Smooth muscle cell (in vitro differentiated cells): Measurements from ENCODE around the gene SLC16A2. TPM values are rescaled to one million over a fixed set of nuclear protein-coding genes. Genes with fewer than 3 reads are reported as not detected.

Experiments
- DNase-seq: peaks from one replicate; lab custom pipeline; 2025; ENCODE audit not compliant: unreplicated experiment; lab: John Stamatoyannopoulos, UW
- H2AFZ ChIP-seq: fragments of 200-600 bp; sonication (generic); 2 replicates; pipeline ENCODE4 v1.6.0; 2016; ENCODE audit warnings: antibody characterized with exemption, low read depth, mild to moderate bottlenecking
- H3F3A ChIP-seq: fragments of 200-600 bp; sonication (generic); 2 replicates; pipeline ENCODE4 v1.6.0; 2017; ENCODE audit warnings: antibody characterized with exemption, low read depth
- H3K27ac ChIP-seq: fragments of 200-600 bp; sonication (generic); 2 replicates; pipeline ENCODE4 v1.5.1; 2016; ENCODE audit warnings: low read depth, mild to moderate bottlenecking
- H3K27me3 ChIP-seq: fragments of 200-600 bp; sonication (generic); 2 replicates; pipeline ENCODE4 v1.6.1; 2016; ENCODE audit warnings: low read depth, mild to moderate bottlenecking
- H3K36me3 ChIP-seq: fragments of 200-600 bp; sonication (generic); 2 replicates; pipeline ENCODE4 v1.5.1; 2016; ENCODE audit warnings: low read depth
- H3K4me1 ChIP-seq: fragments of 200-600 bp; sonication (generic); 2 replicates; pipeline ENCODE4 v1.5.1; 2016; ENCODE audit warnings: low read depth
- H3K4me2 ChIP-seq: fragments of 200-600 bp; sonication (generic); 2 replicates; pipeline ENCODE4 v1.6.0; 2016; ENCODE audit warnings: mild to moderate bottlenecking
- H3K4me3 ChIP-seq: fragments of 200-600 bp; sonication (generic); 2 replicates; pipeline ENCODE4 v1.5.1; 2016; ENCODE audit warnings: mild to moderate bottlenecking
- H3K79me2 ChIP-seq: fragments of 200-600 bp; sonication (generic); 2 replicates; pipeline ENCODE4 v1.6.0; 2016; ENCODE audit warnings: low read depth, mild to moderate bottlenecking
- H3K9ac ChIP-seq: fragments of 200-600 bp; sonication (generic); 2 replicates; pipeline ENCODE4 v1.6.0; 2016; ENCODE audit warnings: low read depth
- H3K9me3 ChIP-seq: fragments of 200-600 bp; sonication (generic); replicated peaks from 2 replicates; pipeline ENCODE4 v1.5.1; 2016; ENCODE audit warnings: low read depth
- H4K20me1 ChIP-seq: fragments of 200-600 bp; sonication (generic); 2 replicates; pipeline ENCODE4 v1.6.0; 2016; ENCODE audit warnings: low read depth
- CTCF ChIP-seq: fragments of 200-600 bp; sonication (generic); IDR thresholded peaks from 2 replicates; pipeline ENCODE4 v1.5.1; 2017; ENCODE audit warnings: borderline replicate concordance, mild to moderate bottlenecking, antibody characterized with exemption; ENCODE audit not compliant: insufficient read depth, poor library complexity, severe bottlenecking
- WGBS: methylation state at CpG from one replicate; pipeline ENCODE4 v1.1.7; 2016; ENCODE audit warnings: low lambda C conversion rate; 5-methylcytosine and 5-hydroxymethylcytosine counted together
- polyA plus RNA-seq: library from polyadenylated mRNA; unstranded; fragments of >200 nt; fragmentation: Nextera tagmentation; extraction: Ambion mirVana; gene quantifications from 2 replicates; pipeline ENCODE4 v1.2.1, GENCODE V29; 2016
- total RNA-seq: library from RNA; depleted of rRNA; stranded (reverse); fragments of >200 nt; gene quantifications from 2 replicates; pipeline ENCODE4 v1.2.3, GENCODE V29; 2014

SLC16A2 gene
- total and polyA plus RNA-seq, 2 experiments from 2014 or later = 13.4 to 17.8 TPM

- no peaks in the 10 kb centered on the region for H3K4me1 ChIP-seq
- 72% methylated on average over 1 of the region's 1 CpG for WGBS
- no peak for TF ChIP-seq CTCF
- DNase-seq = no peak
- H4K20me1 ChIP-seq = no peaks in the 10 kb centered on the region
- H3F3A ChIP-seq = no peaks in the 10 kb centered on the region
- H3K36me3 ChIP-seq = no peaks in the 10 kb centered on the region
- H2AFZ ChIP-seq = no peak overlapping the region
- no peak overlapping the region for H3K4me2 ChIP-seq
- no peaks in the 10 kb centered on the region for H3K27me3 ChIP-seq
- H3K27ac ChIP-seq = no peak overlapping the region
- H3K79me2 ChIP-seq = no peaks in the 10 kb centered on the region
- H3K9me3 ChIP-seq = no peaks in the 10 kb centered on the region
- no peak overlapping the region for H3K4me3 ChIP-seq
- H3K9ac ChIP-seq = no peak overlapping the region
These were observed 13.0 kb upstream of the SLC16A2 start for GRCh38 chrX:74408304-74408703.

- Histone ChIP-seq H3F3A (no peaks in the 10 kb centered on the region), H3K4me3 (peak overlapping the region; percentile 64), H2AFZ (peak overlapping the region; percentile 81), H3K27me3 (no peaks in the 10 kb centered on the region), H3K27ac (no peak overlapping the region), H3K36me3 (no peaks in the 10 kb centered on the region), H3K79me2 (no peaks in the 10 kb centered on the region), H3K9ac (no peak overlapping the region), H4K20me1 (no peaks in the 10 kb centered on the region), H3K9me3 (no peaks in the 10 kb centered on the region), H3K4me2 (peak overlapping the region; percentile 89), H3K4me1 (no peaks in the 10 kb centered on the region)
- TF ChIP-seq CTCF = no peak
- no peak for DNase-seq
- WGBS = 46% methylated on average over 20 of the region's 20 CpGs
These were observed 1.5 kb upstream of the SLC16A2 start for GRCh38 chrX:74419864-74420195.

DNA sequence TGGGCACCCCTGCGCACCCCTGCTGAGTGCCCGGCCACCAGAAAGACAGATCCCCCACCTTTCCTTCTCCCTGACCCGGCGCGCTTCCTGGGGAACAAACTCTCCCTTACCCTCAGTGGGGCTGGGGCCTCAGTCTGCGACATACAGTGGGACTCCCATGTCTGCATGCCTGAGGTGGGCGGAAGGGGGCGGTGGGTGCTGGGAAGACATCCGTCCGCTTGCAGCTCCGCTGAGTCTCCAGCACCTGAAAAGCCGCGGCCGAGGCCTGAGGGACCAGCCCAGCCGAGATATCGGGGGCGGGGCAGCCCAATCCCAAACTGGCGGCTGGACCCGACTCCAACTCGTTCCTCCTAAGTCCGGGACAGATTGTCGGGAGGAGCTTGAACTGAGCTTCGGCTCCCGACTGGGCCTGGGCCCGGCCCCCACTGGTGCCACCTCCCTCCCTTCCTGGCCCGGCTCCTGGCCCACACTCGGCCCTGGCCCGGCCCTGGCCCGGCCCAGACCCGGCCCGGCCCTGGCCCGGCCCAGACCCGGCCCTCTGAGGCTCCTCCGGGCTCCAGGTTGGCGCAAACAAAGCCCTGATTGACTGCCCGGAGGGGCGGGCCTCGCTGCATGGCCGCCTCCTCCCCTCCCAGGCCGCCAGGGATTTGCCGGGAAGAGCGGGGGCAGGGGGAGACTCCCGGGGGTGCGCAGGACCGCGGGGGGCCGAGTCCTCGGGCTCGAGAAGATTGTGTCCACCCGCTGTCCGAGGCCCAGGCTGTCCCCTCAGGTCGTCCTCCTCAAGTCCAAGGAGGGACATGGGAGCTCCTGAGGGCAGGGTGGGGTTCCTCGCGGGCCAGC is 877 bp upstream of the SLC16A2 start:
- no peak for TF ChIP-seq CTCF
- H3K4me1 ChIP-seq = no peaks in the 10 kb centered on the region
- H3K4me3 ChIP-seq = peak overlapping the region; percentile 64
- H3K27ac ChIP-seq = peak overlapping the region; percentile 60
- peak; percentile 35 for DNase-seq
- H3K36me3 ChIP-seq = no peaks in the 10 kb centered on the region
- peak overlapping the region; percentile 89 for H3K4me2 ChIP-seq
- peak overlapping the region; percentile 75 for H3K9ac ChIP-seq
- no peaks in the 10 kb centered on the region for H3K27me3 ChIP-seq
- 34% methylated on average over 22 of the region's 54 CpGs for WGBS
- no peaks in the 10 kb centered on the region for H3K9me3 ChIP-seq
- no peaks in the 10 kb centered on the region for H3F3A ChIP-seq
- no peaks in the 10 kb centered on the region for H4K20me1 ChIP-seq
- no peaks in the 10 kb centered on the region for H3K79me2 ChIP-seq
- peak overlapping the region; percentile 81 for H2AFZ ChIP-seq

DNA sequence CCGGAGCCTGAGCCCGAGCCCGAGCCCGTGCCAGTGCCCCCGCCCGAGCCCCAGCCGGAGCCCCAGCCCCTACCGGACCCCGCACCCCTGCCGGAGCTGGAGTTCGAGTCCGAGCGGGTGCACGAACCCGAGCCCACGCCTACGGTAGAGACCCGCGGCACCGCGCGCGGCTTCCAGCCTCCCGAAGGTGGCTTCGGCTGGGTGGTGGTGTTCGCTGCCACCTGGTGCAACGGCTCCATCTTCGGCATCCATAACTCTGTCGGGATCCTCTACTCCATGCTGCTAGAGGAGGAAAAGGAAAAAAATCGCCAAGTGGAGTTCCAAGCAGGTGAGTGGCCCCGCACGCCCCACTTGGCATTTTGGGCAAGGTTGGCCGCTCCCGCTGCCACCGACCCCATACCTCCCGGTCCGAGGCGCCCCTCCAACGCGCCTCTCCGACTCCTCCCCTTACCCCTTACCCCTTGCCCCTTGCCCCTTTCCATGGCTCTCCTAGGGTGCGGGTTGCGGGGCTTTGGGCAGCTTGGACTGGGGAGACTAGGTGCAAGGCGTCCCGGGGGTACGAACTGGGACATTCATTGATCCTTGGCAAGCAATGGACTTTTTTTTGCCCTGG is 553 bp downstream of the SLC16A2 start:
- Histone ChIP-seq H3K27ac (no peak overlapping the region), H3K27me3 (no peaks in the 10 kb centered on the region), H3K4me3 (peak overlapping the region; percentile 64), H3K4me1 (no peaks in the 10 kb centered on the region), H3K79me2 (no peaks in the 10 kb centered on the region), H3F3A (no peaks in the 10 kb centered on the region), H3K9ac (no peak overlapping the region), H3K4me2 (peak overlapping the region; percentile 89), H3K36me3 (no peaks in the 10 kb centered on the region), H2AFZ (no peak overlapping the region), H4K20me1 (no peaks in the 10 kb centered on the region), H3K9me3 (no peaks in the 10 kb centered on the region)
- no peak for DNase-seq
- TF ChIP-seq CTCF = no peak
- 50% methylated on average over 35 of the region's 46 CpGs for WGBS
